Gastrocnemius medialis (tissue), 4 donors: ENCODE data around the gene SUV39H2.

Source experiments
- CTCF ChIP-seq, 5 experiments: fragments of 450-650 bp in 3 of 5; fragments of 200-600 bp in 2 of 5; sonication (generic) in 2 of 5; IDR thresholded peaks in 4 of 5; conservative IDR thresholded peaks in 1 of 5; 1 replicate in 4 of 5; 2 replicates in 1 of 5; pipeline ENCODE4 v1.5.1; 2016 to 2019; ENCODE audit warnings: antibody characterized with exemption in 5 of 5, mild to moderate bottlenecking in 3 of 5, moderate library complexity in 3 of 5
- POLR2A ChIP-seq, 2 donors: fragments of 450-650 bp; IDR thresholded peaks; one replicate each; pipeline ENCODE4 v1.6.1; 2017; ENCODE audit warnings: antibody characterized with exemption in 2 of 2, mild to moderate bottlenecking in 2 of 2, moderate library complexity in 2 of 2

- no peak for TF ChIP-seq CTCF (IDR thresholded peaks at IDR 0.05 in 4 of 5, conservative IDR thresholded peaks at IDR 0.05 in 1 of 5)
- TF ChIP-seq POLR2A (IDR thresholded peaks at IDR 0.05): no peak
Observed at GRCh38 chr10:14911801-14912200, 33.1 kb downstream of the SUV39H2 start.
